Measurements from ENCODE around the gene ASTN2. TPM values are rescaled to one million over a fixed set of nuclear protein-coding genes. Genes with fewer than 3 reads are reported as not detected.

The ASTN2 gene
- total RNA-seq, 2 donors from 2014 or later: 113 to 153 TPM

DNA sequence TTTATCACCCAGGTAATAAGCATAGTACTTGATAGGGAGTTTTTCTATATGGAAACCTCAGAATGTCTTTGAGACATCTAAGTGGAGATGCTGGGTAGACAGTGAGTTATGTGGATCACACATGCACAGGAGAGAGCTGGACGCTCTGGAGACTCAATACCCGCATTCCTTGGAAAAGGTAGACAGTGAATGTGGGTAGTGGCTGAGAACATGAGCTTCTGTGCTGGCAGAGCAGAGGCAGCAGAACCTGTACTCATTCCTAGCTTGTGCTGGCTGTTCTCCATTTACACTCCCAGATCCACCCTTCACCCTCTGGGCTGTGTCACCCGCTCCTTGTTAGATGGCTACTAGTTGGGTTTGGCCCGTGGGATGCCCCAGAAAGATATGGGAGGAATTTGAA lies 269.8 kb downstream of the ASTN2 start:
- no peak for TF ChIP-seq CTCF (IDR thresholded peaks at IDR 0.05)
- no peaks in the 10 kb centered on the region for H3K9me3 ChIP-seq
- H3K4me3 ChIP-seq: no peak overlapping the region
- no peak for DNase-seq (ENCODE audit: low spot score)
- no peaks in the 10 kb centered on the region for H3K4me1 ChIP-seq (replicated peaks)
- intact Hi-C loops (cut with DNase I): no loop called here
- WGBS: 91% methylated on average over 4 of the region's 4 CpGs
- H3K27ac ChIP-seq: no peak overlapping the region
- no peaks in the 10 kb centered on the region for H3K36me3 ChIP-seq
- no peaks in the 10 kb centered on the region for H3K27me3 ChIP-seq (replicated peaks; ENCODE audit: insufficient read depth)

DNA sequence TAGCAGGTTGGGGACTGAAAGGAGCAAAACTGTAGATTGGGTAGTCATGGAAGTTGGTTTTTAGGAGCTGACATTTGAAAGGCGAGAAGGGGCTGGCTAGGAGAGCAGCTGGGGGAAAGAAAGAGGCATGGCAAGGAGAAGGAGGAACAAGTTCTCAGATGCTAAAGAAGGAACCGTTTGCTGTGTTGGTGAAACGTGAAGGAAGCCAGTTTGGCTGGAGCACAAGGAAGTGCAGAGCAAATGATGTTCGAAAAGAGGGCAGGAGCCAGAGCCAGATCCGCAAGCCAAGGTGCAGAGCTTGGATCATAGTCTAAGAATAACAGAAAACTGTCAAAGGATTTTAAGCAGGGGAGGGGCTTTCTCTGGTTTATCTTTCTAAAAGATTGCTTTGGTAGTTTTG lies 276.6 kb downstream of the ASTN2 start:
- WGBS: 39% methylated on average over 5 of the region's 5 CpGs
- intact Hi-C loops (cut with DNase I): no loop called here
- no peak for DNase-seq (ENCODE audit: low spot score)
- TF ChIP-seq CTCF (IDR thresholded peaks at IDR 0.05) (no peak), POLR2AphosphoS5 (IDR thresholded peaks at IDR 0.05) (no peak), POLR2A (IDR thresholded peaks at IDR 0.05) (no peak)
- no peaks in the 10 kb centered on the region for H3K36me3 ChIP-seq
- H3K9me3 ChIP-seq: no peaks in the 10 kb centered on the region
- no peak overlapping the region for H3K27ac ChIP-seq
- H3K27me3 ChIP-seq (replicated peaks; ENCODE audit: insufficient read depth): no peaks in the 10 kb centered on the region
- H3K4me1 ChIP-seq (replicated peaks): no peaks in the 10 kb centered on the region
- no peak overlapping the region for H3K4me3 ChIP-seq

DNA sequence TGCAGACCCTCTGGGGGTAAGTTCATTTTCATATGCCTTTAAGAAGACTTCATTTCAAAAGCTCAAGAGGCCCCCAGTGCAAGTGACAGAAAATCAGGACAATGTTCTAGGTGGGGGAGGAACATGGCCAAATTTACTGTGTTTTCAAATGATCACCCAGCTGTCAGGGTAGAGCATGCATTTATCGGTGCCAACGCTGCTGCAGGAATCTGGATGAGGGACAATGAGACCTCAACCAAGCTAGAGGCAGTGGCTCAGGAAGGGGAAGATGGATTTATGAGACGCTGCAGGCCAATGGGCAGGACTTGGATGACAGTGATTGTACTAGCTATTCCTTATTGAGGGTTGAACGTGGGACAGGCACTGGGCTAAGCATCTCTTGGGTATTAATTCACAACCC lies 278.4 kb downstream of the ASTN2 start:
- intact Hi-C loops (cut with DNase I): no loop called here
- Histone ChIP-seq H3K27me3 (replicated peaks; ENCODE audit: insufficient read depth) (no peaks in the 10 kb centered on the region), H3K4me3 (no peak overlapping the region), H3K36me3 (no peaks in the 10 kb centered on the region), H3K9me3 (no peaks in the 10 kb centered on the region), H3K4me1 (replicated peaks) (no peaks in the 10 kb centered on the region), H3K27ac (no peak overlapping the region)
- 67% methylated on average over 4 of the region's 4 CpGs for WGBS
- TF ChIP-seq POLR2AphosphoS5 (IDR thresholded peaks at IDR 0.05) (no peak), POLR2A (IDR thresholded peaks at IDR 0.05) (no peak), CTCF (IDR thresholded peaks at IDR 0.05) (no peak)
- DNase-seq (ENCODE audit: low spot score): no peak

DNA sequence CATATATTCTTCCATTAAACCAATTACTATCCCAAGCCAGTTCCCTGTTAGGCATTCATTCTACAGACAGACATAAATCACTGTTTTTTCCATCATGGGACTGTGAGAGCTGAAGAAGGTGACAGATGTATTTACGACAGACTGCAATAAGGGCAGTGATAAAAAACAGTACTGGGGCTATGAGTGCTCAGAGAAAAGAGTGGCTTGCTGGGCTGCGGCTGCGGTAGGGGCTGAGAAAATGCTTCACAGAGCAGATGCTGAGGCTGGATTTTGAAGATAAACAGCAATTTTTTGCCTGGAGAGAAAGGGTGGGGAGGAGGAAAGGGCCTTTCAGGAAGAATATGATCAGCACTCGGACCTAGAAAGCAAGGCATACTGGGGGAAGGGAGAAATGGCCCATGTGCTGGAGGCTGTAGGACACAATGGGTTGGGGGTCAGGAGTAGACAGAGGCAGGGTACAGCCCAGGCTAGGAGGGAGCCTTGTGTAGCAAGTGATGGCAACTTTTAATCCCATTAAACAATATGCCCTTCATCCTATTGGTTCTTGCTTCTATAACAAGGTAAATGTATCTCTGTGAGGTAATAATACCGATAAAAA lies 279.3 kb downstream of the ASTN2 start:
- H3K9me3 ChIP-seq: no peaks in the 10 kb centered on the region
- WGBS: 86% methylated on average over 5 of the region's 5 CpGs
- no peaks in the 10 kb centered on the region for H3K36me3 ChIP-seq
- no peak for DNase-seq (ENCODE audit: low spot score)
- no peak overlapping the region for H3K4me3 ChIP-seq
- no peaks in the 10 kb centered on the region for H3K4me1 ChIP-seq (replicated peaks)
- no peak overlapping the region for H3K27ac ChIP-seq
- no peaks in the 10 kb centered on the region for H3K27me3 ChIP-seq (replicated peaks; ENCODE audit: insufficient read depth)
- intact Hi-C loops (cut with DNase I): no loop called here
- TF ChIP-seq POLR2A (IDR thresholded peaks at IDR 0.05) (no peak), CTCF (IDR thresholded peaks at IDR 0.05) (no peak), POLR2AphosphoS5 (IDR thresholded peaks at IDR 0.05) (no peak)

- Histone ChIP-seq H3K27me3 (replicated peaks; ENCODE audit: insufficient read depth) (no peaks in the 10 kb centered on the region), H3K9me3 (no peaks in the 10 kb centered on the region), H3K4me1 (replicated peaks) (no peaks in the 10 kb centered on the region), H3K4me3 (no peak overlapping the region), H3K27ac (no peak overlapping the region), H3K36me3 (no peaks in the 10 kb centered on the region)
- intact Hi-C loops (cut with DNase I): no loop called here
- TF ChIP-seq POLR2AphosphoS5 (IDR thresholded peaks at IDR 0.05): no peak
- no peak for TF ChIP-seq CTCF (IDR thresholded peaks at IDR 0.05)
- TF ChIP-seq POLR2A (IDR thresholded peaks at IDR 0.05): no peak
- DNase-seq (ENCODE audit: low spot score): no peak
- 88% methylated on average over 4 of the region's 4 CpGs for WGBS
Observed at GRCh38 chr9:117134826-117135500, 279.9 kb downstream of the ASTN2 start.

All from prostate gland (tissue), 2 donors.